ENCODE measurements around the gene AP3S1.

Gene AP3S1

GRCh38 chr5:115843444-115844130 is 1.9 kb downstream of the AP3S1 start:
- TF ChIP-seq, protein P1, sequence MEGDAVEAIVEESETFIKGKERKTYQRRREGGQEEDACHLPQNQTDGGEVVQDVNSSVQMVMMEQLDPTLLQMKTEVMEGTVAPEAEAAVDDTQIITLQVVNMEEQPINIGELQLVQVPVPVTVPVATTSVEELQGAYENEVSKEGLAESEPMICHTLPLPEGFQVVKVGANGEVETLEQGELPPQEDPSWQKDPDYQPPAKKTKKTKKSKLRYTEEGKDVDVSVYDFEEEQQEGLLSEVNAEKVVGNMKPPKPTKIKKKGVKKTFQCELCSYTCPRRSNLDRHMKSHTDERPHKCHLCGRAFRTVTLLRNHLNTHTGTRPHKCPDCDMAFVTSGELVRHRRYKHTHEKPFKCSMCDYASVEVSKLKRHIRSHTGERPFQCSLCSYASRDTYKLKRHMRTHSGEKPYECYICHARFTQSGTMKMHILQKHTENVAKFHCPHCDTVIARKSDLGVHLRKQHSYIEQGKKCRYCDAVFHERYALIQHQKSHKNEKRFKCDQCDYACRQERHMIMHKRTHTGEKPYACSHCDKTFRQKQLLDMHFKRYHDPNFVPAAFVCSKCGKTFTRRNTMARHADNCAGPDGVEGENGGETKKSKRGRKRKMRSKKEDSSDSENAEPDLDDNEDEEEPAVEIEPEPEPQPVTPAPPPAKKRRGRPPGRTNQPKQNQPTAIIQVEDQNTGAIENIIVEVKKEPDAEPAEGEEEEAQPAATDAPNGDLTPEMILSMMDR (IDR thresholded peaks at IDR 0.05) = no peak

GRCh38 chr5:115844321-115844817 is 2.6 kb downstream of the AP3S1 start:
- TF ChIP-seq, protein P1 (IDR thresholded peaks at IDR 0.05) = no peak

GRCh38 chr5:115847290-115847689 is 5.6 kb downstream of the AP3S1 start:
- TF ChIP-seq, protein P1 (IDR thresholded peaks at IDR 0.05) = no peak

- TF ChIP-seq, protein P1 (IDR thresholded peaks at IDR 0.05) = no peak
Observed at GRCh38 chr5:115849258-115849798, 7.6 kb downstream of the AP3S1 start.

GRCh38 chr5:115850744-115851416 is 9.1 kb downstream of the AP3S1 start:
- TF ChIP-seq, protein P1 (IDR thresholded peaks at IDR 0.05) = no peak

DNA sequence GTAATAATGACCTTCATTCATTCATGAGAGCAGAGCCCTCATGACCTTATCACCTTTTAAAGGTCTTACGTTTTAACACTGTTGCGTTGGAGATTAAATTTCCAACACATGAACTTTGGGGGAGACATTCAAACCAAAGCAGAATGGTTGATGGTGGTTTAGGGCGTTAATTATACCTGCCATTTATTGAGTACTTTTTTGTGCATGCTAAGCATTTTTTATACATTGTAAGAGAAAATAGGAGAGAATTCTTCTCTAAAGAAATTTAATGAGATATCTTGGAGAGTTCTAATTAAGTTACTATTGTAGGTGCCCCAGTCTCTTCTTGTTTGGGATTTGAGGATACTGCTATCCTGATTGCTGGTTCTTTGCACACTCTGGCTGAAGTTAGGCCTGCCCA is 12.4 kb downstream of the AP3S1 start:
- TF ChIP-seq, protein P1 (IDR thresholded peaks at IDR 0.05) = no peak

DNA sequence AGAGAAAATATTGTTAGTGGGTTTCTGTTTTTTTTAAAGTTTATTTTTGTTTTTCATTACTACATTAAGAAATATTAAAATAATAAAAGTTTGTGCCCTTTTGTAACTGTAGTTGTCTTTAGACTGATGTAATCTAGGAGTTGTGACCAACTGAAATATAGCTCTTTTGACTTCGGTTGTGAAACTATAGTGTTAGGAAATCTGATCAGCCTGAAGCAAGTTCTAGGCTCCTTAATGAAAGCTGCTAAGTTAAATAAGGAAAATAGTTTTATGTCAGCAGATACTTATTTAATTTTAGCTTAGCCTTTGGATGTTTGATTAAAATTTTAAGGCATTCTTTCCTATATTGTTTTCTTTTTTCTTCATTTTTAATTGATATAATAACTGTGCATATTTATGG is 14.2 kb downstream of the AP3S1 start:
- TF ChIP-seq, protein P1 (IDR thresholded peaks at IDR 0.05) = no peak

All from LNCAP (cell line).